GM19240 (cell line): ENCODE measurements around the gene CERS5.
"Not testable (repeated sequence)": the region's sequence is repeated elsewhere in the genome, so short reads cannot be mapped to it uniquely, and the experiment has no call there.

Experiments used
- DNase-seq: peaks from one replicate; pipeline ENCODE4 v3.0.0; 2011; ENCODE audit warnings: low spot score; ENCODE audit not compliant: insufficient read length

The CERS5 gene

GRCh38 chr12:50187084-50187900 lies 20.1 kb upstream of the CERS5 start:
- no peak for DNase-seq

- no peak for DNase-seq
Measured at GRCh38 chr12:50186681-50187080, 19.5 kb upstream of the CERS5 start.

- no peak for DNase-seq
Measured at GRCh38 chr12:50185970-50186663, 18.9 kb upstream of the CERS5 start.

GRCh38 chr12:50185301-50185895 lies 18.2 kb upstream of the CERS5 start:
- no peak for DNase-seq

GRCh38 chr12:50184261-50184660 lies 17.1 kb upstream of the CERS5 start:
- no peak for DNase-seq

GRCh38 chr12:50182461-50182860 lies 15.3 kb upstream of the CERS5 start:
- no peak for DNase-seq

GRCh38 chr12:50181691-50182090 lies 14.5 kb upstream of the CERS5 start:
- DNase-seq: no peak

GRCh38 chr12:50175716-50176026 lies 8.5 kb upstream of the CERS5 start:
- DNase-seq: no peak

GRCh38 chr12:50174971-50175715 lies 8.0 kb upstream of the CERS5 start:
- no peak for DNase-seq

GRCh38 chr12:50166799-50167048 lies 445 bp downstream of the CERS5 start:
- no peak for DNase-seq

GRCh38 chr12:50164963-50165362 lies 2.2 kb downstream of the CERS5 start:
- DNase-seq: no peak

GRCh38 chr12:50162230-50162629 lies 4.9 kb downstream of the CERS5 start:
- no peak for DNase-seq

GRCh38 chr12:50160643-50161042 lies 6.5 kb downstream of the CERS5 start:
- no peak for DNase-seq

- DNase-seq: no peak
Measured at GRCh38 chr12:50157259-50157658, 9.9 kb downstream of the CERS5 start.

GRCh38 chr12:50156641-50157040 lies 10.5 kb downstream of the CERS5 start:
- DNase-seq: no peak

- DNase-seq: not testable (repeated sequence)
Measured at GRCh38 chr12:50154947-50155346, 12.2 kb downstream of the CERS5 start.

- DNase-seq: no peak
Measured at GRCh38 chr12:50151047-50151687, 16.0 kb downstream of the CERS5 start.

GRCh38 chr12:50149311-50149710 lies 17.9 kb downstream of the CERS5 start:
- DNase-seq: no peak

GRCh38 chr12:50148011-50148410 lies 19.2 kb downstream of the CERS5 start:
- DNase-seq: not testable (repeated sequence)

GRCh38 chr12:50147281-50147680 lies 19.9 kb downstream of the CERS5 start:
- DNase-seq: no peak

GRCh38 chr12:50145439-50145838 lies 21.7 kb downstream of the CERS5 start:
- DNase-seq: no peak

GRCh38 chr12:50142993-50143392 lies 24.2 kb downstream of the CERS5 start:
- DNase-seq: no peak
